SHP77 treated with DMSO at 0.1 percent for 48 hours (cell line): ENCODE measurements around the gene C6orf89.

Source experiments
- DNase-seq: peaks from one replicate; lab custom pipeline; 2025; lab: John Stamatoyannopoulos, UW

Gene C6orf89

DNA sequence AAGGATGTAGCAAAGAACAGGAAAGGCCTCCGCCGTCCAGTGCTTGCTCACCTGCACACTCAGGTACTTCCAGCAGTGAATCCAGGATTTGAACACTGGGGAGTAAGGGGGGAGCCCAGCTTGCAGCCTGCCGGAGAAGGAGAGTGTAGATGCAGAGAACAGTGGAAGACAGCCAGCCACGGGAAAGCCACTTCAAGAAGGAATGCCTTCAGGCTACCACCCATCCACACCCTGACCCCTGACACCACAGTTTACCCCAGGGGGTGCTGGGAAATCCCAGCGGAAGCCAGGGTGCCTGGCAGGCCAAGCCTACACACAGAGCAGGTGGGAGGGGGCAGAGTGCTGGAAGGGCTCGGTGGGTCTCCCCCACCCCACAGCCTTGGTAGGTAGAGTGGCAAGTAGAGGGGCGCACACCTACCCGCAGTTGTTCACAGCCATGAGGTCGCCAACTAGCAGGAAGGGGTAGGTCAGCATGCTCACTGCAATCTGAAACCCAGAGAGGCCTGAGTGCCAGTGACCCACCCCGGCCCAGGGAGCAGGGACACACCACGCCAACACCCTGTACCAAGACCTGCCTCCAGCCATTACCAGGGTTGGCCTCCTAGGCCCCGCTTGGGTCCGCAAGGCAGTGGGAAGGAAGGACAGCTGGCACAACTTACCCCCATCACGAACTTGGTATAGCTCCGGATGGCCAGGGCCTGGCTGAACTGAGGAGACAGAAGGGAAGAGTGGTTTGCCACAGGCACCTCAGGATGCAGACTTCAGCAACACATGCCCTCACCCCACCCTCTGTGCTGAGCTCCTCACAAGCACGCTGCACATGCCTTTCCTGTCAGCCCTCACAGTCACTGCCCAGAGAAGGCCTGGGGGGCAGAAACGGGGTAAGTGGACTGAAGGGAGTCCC, 84.5 kb downstream of the C6orf89 start:
- DNase-seq: no peak

DNA sequence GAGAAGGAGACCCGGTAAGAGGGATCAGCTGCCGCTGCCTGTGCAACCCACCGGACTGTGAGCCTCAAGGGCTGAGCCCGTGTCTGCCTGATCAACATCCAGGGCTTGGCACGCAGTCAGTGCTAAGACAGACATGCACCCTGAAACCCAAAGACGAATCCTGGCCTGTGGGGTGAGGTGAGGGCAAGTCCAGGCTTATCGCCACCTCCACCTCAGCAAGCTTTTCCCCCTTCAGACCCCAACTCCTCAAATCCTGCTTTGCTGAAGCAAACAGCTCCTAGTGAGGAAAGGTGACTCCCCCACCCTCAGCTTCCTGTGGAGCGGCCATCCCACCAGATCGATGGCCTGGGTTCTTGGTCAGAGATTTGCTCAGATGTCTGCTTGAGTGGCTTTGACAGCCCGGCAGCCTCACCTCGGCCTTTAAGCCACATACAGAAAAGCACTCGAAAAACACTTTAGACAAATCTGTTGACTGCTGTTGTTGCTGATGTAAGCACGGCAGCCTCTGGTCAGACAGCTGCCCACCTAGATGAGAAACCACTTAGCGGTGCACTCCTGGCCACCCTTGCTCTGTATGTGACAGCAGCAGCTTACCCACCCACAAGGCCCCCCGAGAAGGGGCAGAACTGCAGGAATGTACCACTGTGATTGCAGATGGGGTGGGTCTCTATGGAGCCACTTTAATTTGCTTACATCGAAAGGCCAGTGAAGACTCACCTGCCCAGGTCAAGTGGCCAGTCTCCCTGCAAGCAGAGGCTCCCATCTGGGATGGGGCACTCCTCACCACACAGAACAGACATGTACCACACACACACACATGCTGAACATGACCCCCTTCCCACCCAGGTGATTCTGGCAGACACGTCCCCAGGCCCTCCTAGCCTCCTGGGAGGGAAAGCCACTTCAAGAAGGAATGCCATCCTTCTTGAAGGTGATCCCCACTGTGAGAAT, 85.4 kb downstream of the C6orf89 start:
- DNase-seq: no peak

DNA sequence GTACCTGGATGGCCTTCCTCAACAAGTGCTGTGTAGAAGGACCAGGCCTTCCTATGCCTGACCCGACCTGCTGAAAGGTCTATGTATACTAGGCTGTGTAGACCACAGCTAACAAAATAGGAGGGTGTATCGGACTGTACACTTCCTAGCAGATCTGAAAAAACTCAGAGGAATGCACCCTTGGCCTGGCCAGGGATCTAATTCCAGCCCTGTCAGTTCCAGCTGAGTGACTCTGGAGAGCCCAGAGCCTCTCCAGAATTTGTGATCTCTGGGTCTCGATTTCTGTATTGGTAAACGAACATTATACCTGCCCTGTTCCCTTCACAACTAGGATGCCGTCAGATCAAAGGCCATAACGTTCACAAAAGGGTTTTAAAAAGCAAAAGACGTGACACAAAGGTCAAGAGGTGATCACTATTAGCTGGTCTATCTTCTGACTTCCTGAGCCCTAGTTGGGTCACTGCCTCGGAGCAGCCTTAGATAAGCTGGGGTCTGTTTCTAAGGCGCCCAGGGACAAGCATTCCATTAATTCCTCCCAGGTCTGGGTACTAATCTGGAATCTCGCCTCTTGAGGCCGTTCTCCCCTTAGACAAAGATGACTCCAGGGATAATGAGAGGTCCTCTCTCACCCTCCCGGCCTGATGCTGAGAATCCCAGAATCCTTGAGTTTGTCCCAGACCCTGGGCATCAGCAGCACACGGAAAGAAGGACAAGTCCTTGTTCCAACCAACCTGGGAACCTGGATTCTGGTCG, 86.3 kb downstream of the C6orf89 start:
- no peak for DNase-seq

DNA sequence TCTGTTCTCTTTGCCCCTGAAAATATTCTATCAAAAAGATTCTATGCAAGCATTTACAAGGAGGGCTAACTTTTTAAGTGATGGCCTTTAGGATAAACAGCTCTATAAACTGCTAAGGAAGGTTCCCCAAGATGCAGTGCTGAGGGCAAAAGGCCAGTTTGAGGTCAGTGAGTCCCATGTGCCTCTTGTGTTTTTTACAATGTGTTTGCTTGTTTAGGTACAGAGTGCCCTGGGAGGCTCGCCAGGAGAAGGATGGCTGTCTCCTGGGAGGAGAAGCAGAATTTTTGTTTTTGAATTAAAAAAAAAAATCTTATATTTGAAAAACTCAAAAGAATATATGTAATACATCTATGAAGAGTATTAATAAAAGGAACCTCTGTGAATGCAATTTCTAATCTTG, 87.4 kb downstream of the C6orf89 start:
- no peak for DNase-seq

DNA sequence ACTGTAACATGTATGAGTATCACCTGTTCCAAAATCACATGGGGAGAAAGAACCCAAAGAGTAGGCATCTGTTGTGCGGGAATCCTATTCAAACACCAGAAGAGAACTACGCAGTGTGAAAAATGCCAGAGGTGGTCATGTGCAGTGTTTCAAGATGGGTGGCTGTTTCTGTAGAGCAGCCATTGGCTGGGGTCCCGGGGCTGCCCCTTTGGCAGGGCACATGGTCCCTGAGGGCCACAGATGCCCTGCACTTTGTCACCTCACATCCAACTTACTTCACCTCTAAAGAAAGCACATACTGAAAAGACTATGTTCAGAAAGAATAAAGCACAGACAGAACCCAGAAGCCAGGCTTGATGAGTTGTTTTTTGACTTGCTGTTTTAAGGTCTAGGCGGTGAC, 87.9 kb downstream of the C6orf89 start:
- DNase-seq: no peak

DNA sequence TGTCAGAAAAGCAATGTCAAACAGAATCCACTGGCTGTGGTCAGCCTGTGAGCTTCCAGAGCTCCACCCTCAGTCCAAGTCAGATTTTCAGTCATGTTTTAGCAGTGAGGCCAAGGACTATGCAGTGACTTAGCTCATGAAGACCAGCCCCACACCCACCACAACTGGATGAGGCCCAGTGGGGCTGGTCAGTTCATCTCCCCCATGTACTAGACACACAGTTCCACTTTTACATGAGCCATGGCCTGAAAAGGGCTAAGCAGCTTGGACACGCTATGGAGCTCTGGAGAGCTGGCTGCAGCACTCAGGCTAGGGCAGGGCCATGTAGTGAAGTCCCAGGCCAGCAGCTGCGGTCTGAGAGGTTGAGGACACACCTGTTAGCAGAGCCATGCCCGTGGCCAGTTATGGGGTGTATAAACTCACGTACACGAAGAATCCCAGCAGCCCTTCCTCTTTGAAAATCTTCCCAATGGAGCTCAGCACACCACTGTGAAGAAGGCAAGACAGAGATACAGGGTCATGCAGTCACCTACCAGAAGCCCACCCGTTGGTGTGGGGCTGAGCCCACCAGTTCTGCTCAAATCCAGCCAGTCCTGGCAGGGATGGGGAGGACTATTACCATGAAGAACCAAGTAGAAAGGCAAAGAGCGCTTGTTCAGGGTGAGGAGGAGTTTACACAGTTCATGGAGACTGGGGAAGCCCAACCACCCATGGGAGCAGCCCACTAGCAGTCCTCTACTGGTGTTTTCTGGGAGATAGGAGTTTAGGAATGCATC, 89.7 kb downstream of the C6orf89 start:
- DNase-seq: no peak

DNA sequence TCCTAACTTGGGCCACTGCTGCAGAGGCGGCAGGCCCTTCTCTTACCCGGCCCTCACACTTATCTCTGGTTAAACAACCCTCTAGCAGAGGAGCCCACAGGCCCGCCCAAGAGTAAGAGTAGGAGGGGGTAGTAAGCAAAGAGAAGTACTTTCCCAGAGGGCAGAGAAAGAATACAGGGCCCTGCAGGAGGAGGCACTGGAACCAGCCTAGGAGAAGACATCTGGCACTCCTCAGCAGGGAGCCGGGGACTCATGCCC, 90.2 kb downstream of the C6orf89 start:
- no peak for DNase-seq

DNA sequence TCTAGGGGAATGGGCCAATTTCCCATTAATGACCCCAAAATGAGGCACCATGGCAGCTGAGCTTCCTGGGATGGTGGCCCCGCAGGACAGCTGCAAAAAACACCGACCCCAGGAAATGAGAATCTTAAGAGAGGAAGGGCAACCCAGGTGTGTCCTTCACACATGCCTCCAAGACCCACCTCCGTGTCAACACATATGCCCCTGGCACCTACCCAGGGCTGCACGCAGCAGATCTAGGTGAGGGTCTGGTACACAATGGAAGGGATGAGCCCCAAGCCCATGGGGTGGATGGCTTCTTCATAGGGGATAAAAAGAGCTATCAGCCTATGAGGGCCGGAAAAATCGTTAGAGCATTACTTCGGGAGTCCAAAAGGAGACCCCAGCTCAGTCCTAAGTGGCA, 90.8 kb downstream of the C6orf89 start:
- no peak for DNase-seq

DNA sequence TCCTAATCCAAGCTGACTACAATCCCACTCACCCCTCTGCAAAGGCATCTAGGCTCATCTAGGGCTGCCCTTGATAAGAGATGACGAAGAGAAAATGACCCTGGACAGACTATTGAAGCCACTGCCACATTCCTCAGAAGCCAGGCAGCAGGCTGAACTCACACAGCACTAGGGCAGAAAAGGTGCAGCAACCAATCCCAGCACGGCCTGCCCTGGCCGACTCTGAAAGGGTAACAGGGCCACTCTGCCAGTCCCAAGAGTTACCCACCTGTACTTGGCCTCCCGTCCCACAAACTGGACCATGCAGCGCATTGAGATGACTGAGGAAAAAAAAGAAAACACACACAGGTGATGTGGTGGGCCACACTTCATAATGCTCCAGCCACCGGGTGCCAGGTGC, 91.2 kb downstream of the C6orf89 start:
- no peak for DNase-seq

DNA sequence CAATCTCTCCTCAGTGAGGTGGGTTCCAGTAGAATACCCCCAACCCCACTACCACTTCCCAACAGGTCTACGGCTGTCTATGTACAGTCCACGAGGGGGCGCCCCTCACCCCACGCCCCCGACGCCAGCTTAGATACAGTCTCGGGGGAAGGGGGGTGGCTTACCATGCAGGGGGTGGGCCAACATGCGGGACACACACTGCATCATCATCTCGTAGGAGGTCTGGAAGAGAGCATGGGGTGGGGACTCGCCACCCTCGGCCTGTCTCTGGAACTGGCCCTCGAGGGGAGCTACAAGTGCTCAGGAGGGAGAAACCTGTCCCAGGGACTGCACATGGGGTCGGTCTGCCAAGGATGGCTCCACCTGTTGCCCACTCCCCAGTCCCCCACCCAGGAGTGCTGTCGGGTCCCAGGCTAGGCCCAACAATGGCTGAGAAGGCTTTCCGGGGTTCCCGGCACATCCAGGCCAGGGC, 91.8 kb downstream of the C6orf89 start:
- DNase-seq: no peak
